HepG2 (cell line): ENCODE results near the gene COQ7. TPM values are rescaled to one million over a fixed set of nuclear protein-coding genes. Genes with fewer than 3 reads are reported as not detected.

Experiments used
- ATAC-seq: fragments of 200-7000 bp; cut with Tn5 transposase; 3 replicates; pipeline ENCODE4 v1.9.1; 2020; ENCODE audit warnings: mild to moderate bottlenecking, moderate library complexity
- BruUV-seq: library from RNA; stranded (reverse); fragments of 400-500 nt; replicated peaks from 2 replicates; lab custom pipeline; 2021; lab: Mats Ljungman, UMichigan
- CTCF ChIA-PET: fragments of 300-600 bp; formaldehyde crosslinking; extraction: SDS; loops from one replicate; lab custom pipeline; 2021; ENCODE audit warnings: low total read pairs, inconsistent platforms, low intra/inter-chr PET ratio; lab: Yijun Ruan, JAX
- POLR2A ChIA-PET: fragments of 350-600 bp; sonication (Branson Sonifier 250); formaldehyde crosslinking; loops from one replicate; lab custom pipeline; 2020; ENCODE audit warnings: antibody characterized with exemption, inconsistent platforms; lab: Yijun Ruan, JAX
- DNase-seq: peaks from one replicate; pipeline ENCODE4 v3.0.0-alpha.2; 2015; ENCODE audit warnings: low spot score
- FAIRE-seq: peaks from 3 replicates; lab custom pipeline; 2011; peaks lifted over from hg19 to GRCh38; lab: Jason Lieb, UNC
- H2AFZ ChIP-seq: one replicate; pipeline ENCODE4 v1.6.1; 2011; ENCODE audit warnings: low read length, inconsistent platforms
- H3K27ac ChIP-seq: fragments of 300-600 bp; 3 replicates; pipeline ENCODE4 v1.8.0; 2011; ENCODE audit warnings: mixed run types, mild to moderate bottlenecking, mixed read lengths, low read length, inconsistent platforms; ENCODE audit not compliant: insufficient read depth; ENCODE audit errors: extremely low read length
- H3K27me3 ChIP-seq, 2 experiments: fragments of 200-600 bp in 1 of 2; 2 replicates in 1 of 2; 3 replicates in 1 of 2; pipeline versions ENCODE4 v1.6.0 to v1.8.0; 2011; ENCODE audit warnings: low read length in 2 of 2, mild to moderate bottlenecking in 2 of 2, moderate library complexity in 2 of 2, inconsistent platforms in 1 of 2; ENCODE audit not compliant: insufficient read depth in 2 of 2, control insufficient read depth in 1 of 2
- H3K36me3 ChIP-seq, 2 experiments: fragments of 200-600 bp in 1 of 2; replicated peaks in 1 of 2; 2 replicates in 1 of 2; 3 replicates in 1 of 2; pipeline versions ENCODE4 v1.5.1 to v1.8.0; 2011; ENCODE audit warnings: low read length in 2 of 2, inconsistent platforms in 1 of 2; ENCODE audit not compliant: insufficient read depth in 2 of 2, control insufficient read depth in 1 of 2
- H3K4me1 ChIP-seq: 2 replicates; pipeline ENCODE4 v1.5.1; 2012; ENCODE audit warnings: low read length, inconsistent platforms; ENCODE audit not compliant: insufficient read depth
- H3K4me2 ChIP-seq: 2 replicates; pipeline ENCODE4 v1.6.0; 2011; ENCODE audit warnings: low read depth, low read length, inconsistent platforms
- H3K4me3 ChIP-seq, 3 experiments: fragments of 200-600 bp in 1 of 3; sonication (generic), shearing (Covaris generic) in 1 of 3; replicated peaks in 1 of 3; 2 replicates each; pipeline ENCODE4 v1.5.1; 2011 to 2016; ENCODE audit warnings: low read length in 3 of 3, inconsistent platforms in 2 of 3, low read depth in 2 of 3, mild to moderate bottlenecking in 2 of 3, control low read depth in 1 of 3, mixed read lengths in 1 of 3; ENCODE audit not compliant: insufficient read depth in 1 of 3
- H3K79me2 ChIP-seq: one replicate; pipeline ENCODE4 v1.6.1; 2011; ENCODE audit warnings: low read length, inconsistent platforms; ENCODE audit not compliant: insufficient read depth
- H3K9ac ChIP-seq: 2 replicates; pipeline ENCODE4 v1.6.0; 2011; ENCODE audit warnings: mild to moderate bottlenecking, low read depth, low read length, inconsistent platforms; ENCODE audit not compliant: insufficient read depth
- H3K9me3 ChIP-seq: 2 replicates; pipeline ENCODE4 v1.5.1; 2012; ENCODE audit warnings: mild to moderate bottlenecking, low read length
- H4K20me1 ChIP-seq: 2 replicates; pipeline ENCODE4 v1.6.0; 2011; ENCODE audit warnings: inconsistent platforms, mild to moderate bottlenecking, low read length, moderate library complexity; ENCODE audit not compliant: insufficient read depth
- ARID2 ChIP-seq: sonication (generic); formaldehyde crosslinking; IDR thresholded peaks from 2 replicates; pipeline ENCODE4 v1.8.1; 2022; ENCODE audit warnings: mild to moderate bottlenecking, missing genetic modification reagents, borderline replicate concordance
- ARNTL ChIP-seq: sonication (generic); formaldehyde crosslinking; IDR thresholded peaks from 2 replicates; pipeline ENCODE4 v1.4.0; 2020; ENCODE audit warnings: mild to moderate bottlenecking, missing genetic modification reagents
- FIP1L1 ChIP-seq: fragments of 200-400 bp; formaldehyde crosslinking; IDR thresholded peaks from 2 replicates; pipeline ENCODE4 v1.6.1; 2018; ENCODE audit warnings: low read depth, mild to moderate bottlenecking, low read length, moderate library complexity, borderline replicate concordance; ENCODE audit not compliant: insufficient read depth
- FOXA1 ChIP-seq, 2 experiments: fragments of 450-650 bp in 1 of 2; sonication (generic) in 1 of 2; formaldehyde crosslinking in 1 of 2; IDR thresholded peaks; 2 replicates each; pipeline versions ENCODE4 v1.4.0 to v1.6.1; 2016 to 2020; ENCODE audit warnings: missing genetic modification reagents in 1 of 2
- GTF3A ChIP-seq: sonication (generic); formaldehyde crosslinking; conservative IDR thresholded peaks from 2 replicates; pipeline ENCODE4 v1.4.0; 2020; ENCODE audit warnings: mild to moderate bottlenecking, missing genetic modification reagents
- PATZ1 ChIP-seq: sonication (generic); formaldehyde crosslinking; IDR thresholded peaks from 2 replicates; pipeline ENCODE4 v1.4.0; 2020; ENCODE audit warnings: missing genetic modification reagents
- REPIN1 ChIP-seq: sonication (generic); formaldehyde crosslinking; IDR thresholded peaks from 2 replicates; pipeline ENCODE4 v1.8.0; 2022; ENCODE audit warnings: missing genetic modification reagents, low read depth, mild to moderate bottlenecking, borderline replicate concordance
- SOX6 ChIP-seq, 2 experiments: fragments of 450-650 bp in 1 of 2; sonication (generic) in 1 of 2; formaldehyde crosslinking in 1 of 2; IDR thresholded peaks; 2 replicates each; pipeline versions ENCODE4 v1.4.0 to v1.6.1; 2017 to 2020; ENCODE audit warnings: antibody characterized with exemption in 1 of 2, mild to moderate bottlenecking in 1 of 2, missing genetic modification reagents in 1 of 2
- SRSF9 ChIP-seq: fragments of 200-400 bp; formaldehyde crosslinking; IDR thresholded peaks from 2 replicates; pipeline ENCODE4 v1.6.1; 2018; ENCODE audit warnings: borderline replicate concordance, mild to moderate bottlenecking, low read depth, low read length; ENCODE audit not compliant: insufficient read depth, poor library complexity, severe bottlenecking
- TFAP4 ChIP-seq: sonication (generic); IDR thresholded peaks from 2 replicates; pipeline ENCODE4 v1.6.1; 2016; ENCODE audit warnings: low read depth, borderline replicate concordance
- ZFAT ChIP-seq: sonication (generic); formaldehyde crosslinking; conservative IDR thresholded peaks from 2 replicates; pipeline ENCODE4 v1.8.1; 2023; ENCODE audit warnings: missing genetic modification reagents, inconsistent platforms
- ZNF143 ChIP-seq: sonication (generic); formaldehyde crosslinking; IDR thresholded peaks from 2 replicates; pipeline ENCODE4 v1.4.0; 2020; ENCODE audit warnings: missing genetic modification reagents
- ZNF263 ChIP-seq: sonication (generic); formaldehyde crosslinking; IDR thresholded peaks from 2 replicates; pipeline ENCODE4 v1.4.0; 2020; ENCODE audit warnings: missing genetic modification reagents
- ZNF547 ChIP-seq: sonication (generic); formaldehyde crosslinking; IDR thresholded peaks from 2 replicates; pipeline ENCODE4 v1.5.1; 2020; ENCODE audit warnings: mild to moderate bottlenecking, missing genetic modification reagents
- ZNF550 ChIP-seq: sonication (generic); formaldehyde crosslinking; IDR thresholded peaks from 2 replicates; pipeline ENCODE4 v1.4.0; 2020; ENCODE audit warnings: mild to moderate bottlenecking, missing genetic modification reagents, borderline replicate concordance
- ZNF552 ChIP-seq: sonication (generic); formaldehyde crosslinking; IDR thresholded peaks from 2 replicates; pipeline ENCODE4 v1.9.0; 2022; ENCODE audit warnings: missing genetic modification reagents, mild to moderate bottlenecking, borderline replicate concordance
- ZNF652 ChIP-seq: IDR thresholded peaks from 2 replicates; pipeline ENCODE4 v1.6.1; 2016; ENCODE audit warnings: low read depth, borderline replicate concordance
- ZNF691 ChIP-seq: sonication (generic); formaldehyde crosslinking; IDR thresholded peaks from 2 replicates; pipeline ENCODE4 v1.4.0; 2020; ENCODE audit warnings: missing genetic modification reagents, low read depth, mild to moderate bottlenecking, borderline replicate concordance
- ZNF747 ChIP-seq: sonication (generic); formaldehyde crosslinking; IDR thresholded peaks from 2 replicates; pipeline ENCODE4 v1.8.1; 2023; ENCODE audit warnings: missing genetic modification reagents, mild to moderate bottlenecking, borderline replicate concordance
- WGBS: methylation state at CpG from one replicate; pipeline ENCODE4 v1.1.6; 2017; ENCODE audit warnings: low lambda C conversion rate; 5-methylcytosine and 5-hydroxymethylcytosine counted together
- in situ Hi-C: cut with HindIII; loops from 2 replicates; pipeline ENCODE4 v1.10.0; 2017; ENCODE audit warnings: low pct_unique_long_range_greater_than_20kb; ENCODE audit not compliant: extremely low pct_ligation_motif_present
- intact Hi-C: fragments of 100-400 bp; cut with micrococcal nuclease; formaldehyde crosslinking; loops from one replicate; pipeline ENCODE4 v1.10.0; 2022; ENCODE audit not compliant: unreplicated experiment
- polyA plus RNA-seq, 8 experiments: library from polyadenylated mRNA; depleted of rRNA in 3 of 8; stranded (reverse) in 7 of 8; unstranded in 1 of 8; fragments of >200 nt; fragmentation: Illumina TruSeq in 4 of 8; extraction: Trizol in 4 of 8; gene quantifications; 2 replicates each; pipeline versions ENCODE4 v1.2.1 to v1.2.3, GENCODE V29; 2011 to 2016; ENCODE audit warnings: low read depth in 4 of 8, missing spikeins in 1 of 8, mixed read lengths in 1 of 8; ENCODE audit not compliant: insufficient read depth in 1 of 8
- total RNA-seq, 5 experiments: library from RNA; depleted of rRNA; stranded (reverse); fragments of >200 nt; fragmentation: Illumina TruSeq; extraction: Trizol; gene quantifications; 2 replicates each; pipeline ENCODE4 v1.2.3, GENCODE V29; 2016; ENCODE audit warnings: low read depth in 1 of 5

The COQ7 gene
- total and polyA plus RNA-seq, 2 of the 13 experiments (the other 11 are each of a cell fraction or from before 2014, with no cell fraction given) = 20.1 to 45.7 TPM

- no peak for TF ChIP-seq ZNF691 (CRISPR knock-in tag)
- TF ChIP-seq ARID2 (CRISPR knock-in tag) = no peak
- no peak for TF ChIP-seq ZFAT (CRISPR knock-in tag)
- TF ChIP-seq SOX6 (IDR thresholded peaks at IDR 0.05) = no peak
- no peak for TF ChIP-seq SOX6 (CRISPR knock-in tag; IDR thresholded peaks at IDR 0.05)
- no peak for TF ChIP-seq ZNF143
Measured at GRCh38 chr16:19027416-19027815, 40.0 kb upstream of the COQ7 start (continued).

DNA sequence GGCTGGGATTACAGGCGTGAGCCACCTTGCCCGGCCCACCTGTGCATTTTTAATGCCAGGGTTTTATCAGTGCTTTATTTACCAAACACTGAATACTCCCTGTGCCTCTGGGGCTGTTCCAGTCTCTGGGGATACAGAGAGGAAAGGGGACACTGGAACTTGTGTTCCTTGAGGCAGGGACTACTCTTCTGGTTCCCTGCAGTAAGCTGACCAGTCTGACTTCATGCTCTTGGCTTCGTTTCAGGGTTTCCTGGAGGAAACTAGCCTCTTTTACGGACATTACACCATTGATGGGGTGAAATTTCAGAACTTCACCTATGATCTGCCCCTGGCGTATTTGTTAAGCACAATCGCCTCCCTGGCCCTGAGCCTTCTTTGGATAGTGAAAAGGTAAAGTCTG is 37.4 kb upstream of the COQ7 start:
- in situ Hi-C loops = no loop called here

More for the DNA sequence above, 37.4 kb upstream of the COQ7 start:
- TF ChIP-seq TFAP4 = no peak
- TF ChIP-seq ZNF263 (CRISPR knock-in tag) = no peak
- no peak for TF ChIP-seq GTF3A (CRISPR knock-in tag)
- TF ChIP-seq FIP1L1 = no peak
- TF ChIP-seq ZNF547 (CRISPR knock-in tag) = no peak
- no peak for TF ChIP-seq SRSF9
- TF ChIP-seq FOXA1 (IDR thresholded peaks at IDR 0.05) = no peak
- TF ChIP-seq FOXA1 (CRISPR knock-in tag; IDR thresholded peaks at IDR 0.05) = no peak
- TF ChIP-seq ARNTL (CRISPR knock-in tag) = no peak
- TF ChIP-seq ZNF552 = no peak
- TF ChIP-seq ZNF652 (CRISPR knock-in tag) = no peak
- TF ChIP-seq ZNF747 (CRISPR knock-in tag) = no peak
- TF ChIP-seq REPIN1 (CRISPR knock-in tag) = no peak
- TF ChIP-seq ZNF143 = no peak
- no peak for TF ChIP-seq PATZ1
- TF ChIP-seq ZNF550 (CRISPR knock-in tag) = no peak
- TF ChIP-seq, all 625 proteins: peak for 0
- no peak overlapping the region for H3K9ac ChIP-seq
- H3K27ac ChIP-seq = no peak overlapping the region
- H3K4me1 ChIP-seq = no peaks in the 10 kb centered on the region
- no peak for ATAC-seq
- no peaks in the 10 kb centered on the region for H4K20me1 ChIP-seq
- no TSS peak for BruUV-seq
- no peak overlapping the region for H3K4me2 ChIP-seq
- POLR2A ChIA-PET = no interaction called here
- WGBS = 91% methylated on average over 6 of the region's 6 CpGs
- H3K27me3 ChIP-seq = no peaks in the 10 kb centered on the region
- H3K79me2 ChIP-seq = no peaks in the 10 kb centered on the region
- H3K9me3 ChIP-seq = no peaks in the 10 kb centered on the region
- no peak overlapping the region for H2AFZ ChIP-seq
- intact Hi-C loops = no loop called here
- FAIRE-seq = no peak
- no peak for DNase-seq
- H3K4me3 ChIP-seq = no peak overlapping the region
- CTCF ChIA-PET = no interaction called here
- H3K36me3 ChIP-seq = peaks cover 4 to 6% of the 10 kb centered on the region in 2 experiments; a peak in 2 of 5 replicates
